ENCODE results near the gene NCAM2.

Gene NCAM2

DNA sequence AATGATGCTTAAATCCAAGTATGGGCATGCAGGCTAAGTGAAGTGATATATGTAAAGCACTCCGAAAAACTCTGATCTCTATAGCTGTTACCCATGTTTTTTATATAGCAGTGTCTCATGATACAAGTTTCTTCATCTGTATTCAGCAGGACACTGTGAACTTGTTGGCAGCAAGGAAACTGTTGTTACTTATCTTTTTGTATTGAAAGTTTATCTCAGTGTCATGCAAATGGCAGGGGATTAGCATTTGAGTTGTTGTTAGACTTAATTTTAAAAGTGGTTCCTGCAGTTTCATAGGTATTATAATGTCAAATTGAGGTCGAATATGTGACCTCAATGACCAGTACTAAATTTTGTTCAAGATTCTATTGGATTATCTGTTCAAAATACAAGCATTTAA, 47.9 kb downstream of the NCAM2 start:
- H3K4me3 ChIP-seq (ENCODE audit: low read depth, low read length): no peak overlapping the region
- ChIA-PET POLR2A (no interaction called here), CTCF (no interaction called here)
- H3K36me3 ChIP-seq (ENCODE audit: control insufficient read depth in 2 of 2, insufficient read depth in 1 of 2, low read length in 2 of 2): no peaks in the 10 kb centered on the region
- TF ChIP-seq ZNF561 (tag by site-specific recombination; IDR thresholded peaks at IDR 0.05; ENCODE audit: borderline replicate concordance) (no peak), ZNF596 (tag by site-specific recombination; IDR thresholded peaks at IDR 0.05) (no peak), OVOL3 (tag by site-specific recombination; IDR thresholded peaks at IDR 0.05) (no peak), ZNF37A (tag by site-specific recombination; IDR thresholded peaks at IDR 0.05) (no peak), ZNF10 (tag by site-specific recombination; IDR thresholded peaks at IDR 0.05) (no peak), ZBTB7A (tag by site-specific recombination; IDR thresholded peaks at IDR 0.05; ENCODE audit: low read depth) (no peak), HOXD13 (CRISPR knock-in tag; IDR thresholded peaks at IDR 0.05; ENCODE audit: borderline replicate concordance) (no peak), SCRT2 (tag by site-specific recombination; IDR thresholded peaks at IDR 0.05) (no peak), ZNF202 (tag by site-specific recombination; IDR thresholded peaks at IDR 0.05; ENCODE audit: borderline replicate concordance) (no peak), SALL2 (tag by site-specific recombination; IDR thresholded peaks at IDR 0.05; ENCODE audit: borderline replicate concordance) (no peak), KLF7 (tag by site-specific recombination; IDR thresholded peaks at IDR 0.05; ENCODE audit: borderline replicate concordance) (no peak), ZNF600 (tag by site-specific recombination; IDR thresholded peaks at IDR 0.05) (no peak), HOXC10 (CRISPR knock-in tag; IDR thresholded peaks at IDR 0.05) (no peak), ZNF664 (tag by site-specific recombination; IDR thresholded peaks at IDR 0.05) (no peak), ZNF548 (tag by site-specific recombination; IDR thresholded peaks at IDR 0.05) (no peak)
- TF ChIP-seq, protein P1, sequence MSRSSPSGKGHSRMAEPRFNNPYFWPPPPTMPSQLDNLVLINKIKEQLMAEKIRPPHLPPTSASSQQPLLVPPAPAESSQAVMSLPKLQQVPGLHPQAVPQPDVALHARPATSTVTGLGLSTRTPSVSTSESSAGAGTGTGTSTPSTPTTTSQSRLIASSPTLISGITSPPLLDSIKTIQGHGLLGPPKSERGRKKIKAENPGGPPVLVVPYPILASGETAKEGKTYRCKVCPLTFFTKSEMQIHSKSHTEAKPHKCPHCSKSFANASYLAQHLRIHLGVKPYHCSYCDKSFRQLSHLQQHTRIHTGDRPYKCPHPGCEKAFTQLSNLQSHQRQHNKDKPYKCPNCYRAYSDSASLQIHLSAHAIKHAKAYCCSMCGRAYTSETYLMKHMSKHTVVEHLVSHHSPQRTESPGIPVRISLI (tag by site-specific recombination; IDR thresholded peaks at IDR 0.05): no peak
- TF ChIP-seq, protein P2, sequence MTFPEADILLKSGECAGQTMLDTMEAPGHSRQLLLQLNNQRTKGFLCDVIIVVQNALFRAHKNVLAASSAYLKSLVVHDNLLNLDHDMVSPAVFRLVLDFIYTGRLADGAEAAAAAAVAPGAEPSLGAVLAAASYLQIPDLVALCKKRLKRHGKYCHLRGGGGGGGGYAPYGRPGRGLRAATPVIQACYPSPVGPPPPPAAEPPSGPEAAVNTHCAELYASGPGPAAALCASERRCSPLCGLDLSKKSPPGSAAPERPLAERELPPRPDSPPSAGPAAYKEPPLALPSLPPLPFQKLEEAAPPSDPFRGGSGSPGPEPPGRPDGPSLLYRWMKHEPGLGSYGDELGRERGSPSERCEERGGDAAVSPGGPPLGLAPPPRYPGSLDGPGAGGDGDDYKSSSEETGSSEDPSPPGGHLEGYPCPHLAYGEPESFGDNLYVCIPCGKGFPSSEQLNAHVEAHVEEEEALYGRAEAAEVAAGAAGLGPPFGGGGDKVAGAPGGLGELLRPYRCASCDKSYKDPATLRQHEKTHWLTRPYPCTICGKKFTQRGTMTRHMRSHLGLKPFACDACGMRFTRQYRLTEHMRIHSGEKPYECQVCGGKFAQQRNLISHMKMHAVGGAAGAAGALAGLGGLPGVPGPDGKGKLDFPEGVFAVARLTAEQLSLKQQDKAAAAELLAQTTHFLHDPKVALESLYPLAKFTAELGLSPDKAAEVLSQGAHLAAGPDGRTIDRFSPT (tag by site-specific recombination; IDR thresholded peaks at IDR 0.05): no peak
- H3K4me1 ChIP-seq (ENCODE audit: control insufficient read depth, insufficient read depth, low read length): no peaks in the 10 kb centered on the region
- no peaks in the 10 kb centered on the region for H3K9me3 ChIP-seq (ENCODE audit: control insufficient read depth, insufficient read depth, low read depth, low read length)
- no peak overlapping the region for H3K27ac ChIP-seq (ENCODE audit: extremely low read depth, low read depth, low read length)

DNA sequence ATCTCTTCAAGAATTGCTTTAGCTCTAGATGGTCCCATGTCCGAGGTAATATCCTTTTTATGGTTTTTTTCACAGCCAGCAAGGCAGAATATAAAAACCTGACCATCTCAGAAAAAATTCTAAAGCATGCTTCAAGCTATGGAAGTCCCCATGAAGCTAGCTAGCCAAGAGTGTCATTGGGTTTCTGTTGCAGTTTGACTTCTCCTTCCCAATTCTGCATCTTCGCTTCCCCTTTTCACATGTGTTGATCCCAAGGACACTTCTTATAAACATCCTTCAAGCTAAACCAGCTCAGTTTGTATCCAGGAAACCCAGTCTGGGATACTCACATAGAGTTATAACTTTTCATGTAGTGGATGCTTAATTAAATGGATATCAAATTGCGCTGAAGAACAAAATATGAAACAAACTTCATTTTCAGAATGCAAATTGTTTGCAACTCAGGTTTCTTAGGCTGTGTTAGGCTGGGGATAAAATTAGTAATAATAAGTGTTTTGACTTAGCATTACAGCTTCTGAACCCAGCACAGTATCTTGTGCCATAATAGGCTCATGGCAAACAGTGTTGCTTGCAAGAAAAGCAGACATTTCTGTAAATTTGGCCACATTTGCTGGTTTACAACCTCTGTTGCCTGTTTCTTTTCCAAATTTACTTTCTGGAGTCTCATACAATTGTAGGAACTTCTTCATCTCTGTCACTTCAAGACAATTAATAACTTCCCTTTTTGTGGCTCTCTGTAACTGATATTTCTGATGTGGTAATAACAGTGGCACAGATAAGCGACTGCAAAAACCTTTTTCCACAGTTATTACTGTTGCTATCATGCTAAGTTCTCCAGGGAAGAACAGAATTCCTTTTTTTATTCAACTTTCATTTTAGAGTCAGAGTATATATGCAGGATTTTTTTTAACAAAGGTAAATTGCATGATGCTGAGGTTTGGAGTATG, 53.2 kb downstream of the NCAM2 start:
- Histone ChIP-seq H3K9me3 (ENCODE audit: control insufficient read depth, insufficient read depth, low read depth, low read length) (no peaks in the 10 kb centered on the region), H3K27ac (ENCODE audit: extremely low read depth, low read depth, low read length) (no peak overlapping the region), H3K36me3 (ENCODE audit: control insufficient read depth in 2 of 2, insufficient read depth in 1 of 2, low read length in 2 of 2) (no peaks in the 10 kb centered on the region), H3K4me1 (ENCODE audit: control insufficient read depth, insufficient read depth, low read length) (no peaks in the 10 kb centered on the region), H3K4me3 (ENCODE audit: low read depth, low read length) (no peak overlapping the region)
- CTCF ChIA-PET: no interaction called here
- POLR2A ChIA-PET: no interaction called here
- TF ChIP-seq ZNF501 (tag by site-specific recombination; IDR thresholded peaks at IDR 0.05) (no peak), ZNF571 (tag by site-specific recombination; IDR thresholded peaks at IDR 0.05) (no peak), ZNF37A (tag by site-specific recombination; IDR thresholded peaks at IDR 0.05) (no peak), ZNF16 (tag by site-specific recombination; IDR thresholded peaks at IDR 0.05; ENCODE audit: low read depth) (no peak), WT1 (tag by site-specific recombination; IDR thresholded peaks at IDR 0.05) (no peak), HOXD13 (CRISPR knock-in tag; IDR thresholded peaks at IDR 0.05; ENCODE audit: borderline replicate concordance) (no peak)
- TF ChIP-seq, protein P3, sequence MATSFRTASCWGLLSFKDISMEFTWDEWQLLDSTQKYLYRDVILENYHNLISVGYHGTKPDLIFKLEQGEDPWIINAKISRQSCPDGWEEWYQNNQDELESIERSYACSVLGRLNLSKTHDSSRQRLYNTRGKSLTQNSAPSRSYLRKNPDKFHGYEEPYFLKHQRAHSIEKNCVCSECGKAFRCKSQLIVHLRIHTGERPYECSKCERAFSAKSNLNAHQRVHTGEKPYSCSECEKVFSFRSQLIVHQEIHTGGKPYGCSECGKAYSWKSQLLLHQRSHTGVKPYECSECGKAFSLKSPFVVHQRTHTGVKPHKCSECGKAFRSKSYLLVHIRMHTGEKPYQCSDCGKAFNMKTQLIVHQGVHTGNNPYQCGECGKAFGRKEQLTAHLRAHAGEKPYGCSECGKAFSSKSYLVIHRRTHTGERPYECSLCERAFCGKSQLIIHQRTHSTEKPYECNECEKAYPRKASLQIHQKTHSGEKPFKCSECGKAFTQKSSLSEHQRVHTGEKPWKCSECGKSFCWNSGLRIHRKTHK (tag by site-specific recombination; IDR thresholded peaks at IDR 0.05): no peak
- TF ChIP-seq, protein P4, sequence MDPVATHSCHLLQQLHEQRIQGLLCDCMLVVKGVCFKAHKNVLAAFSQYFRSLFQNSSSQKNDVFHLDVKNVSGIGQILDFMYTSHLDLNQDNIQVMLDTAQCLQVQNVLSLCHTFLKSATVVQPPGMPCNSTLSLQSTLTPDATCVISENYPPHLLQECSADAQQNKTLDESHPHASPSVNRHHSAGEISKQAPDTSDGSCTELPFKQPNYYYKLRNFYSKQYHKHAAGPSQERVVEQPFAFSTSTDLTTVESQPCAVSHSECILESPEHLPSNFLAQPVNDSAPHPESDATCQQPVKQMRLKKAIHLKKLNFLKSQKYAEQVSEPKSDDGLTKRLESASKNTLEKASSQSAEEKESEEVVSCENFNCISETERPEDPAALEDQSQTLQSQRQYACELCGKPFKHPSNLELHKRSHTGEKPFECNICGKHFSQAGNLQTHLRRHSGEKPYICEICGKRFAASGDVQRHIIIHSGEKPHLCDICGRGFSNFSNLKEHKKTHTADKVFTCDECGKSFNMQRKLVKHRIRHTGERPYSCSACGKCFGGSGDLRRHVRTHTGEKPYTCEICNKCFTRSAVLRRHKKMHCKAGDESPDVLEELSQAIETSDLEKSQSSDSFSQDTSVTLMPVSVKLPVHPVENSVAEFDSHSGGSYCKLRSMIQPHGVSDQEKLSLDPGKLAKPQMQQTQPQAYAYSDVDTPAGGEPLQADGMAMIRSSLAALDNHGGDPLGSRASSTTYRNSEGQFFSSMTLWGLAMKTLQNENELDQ (tag by site-specific recombination; IDR thresholded peaks at IDR 0.05; ENCODE audit: low read depth): no peak
- TF ChIP-seq, protein P5, sequence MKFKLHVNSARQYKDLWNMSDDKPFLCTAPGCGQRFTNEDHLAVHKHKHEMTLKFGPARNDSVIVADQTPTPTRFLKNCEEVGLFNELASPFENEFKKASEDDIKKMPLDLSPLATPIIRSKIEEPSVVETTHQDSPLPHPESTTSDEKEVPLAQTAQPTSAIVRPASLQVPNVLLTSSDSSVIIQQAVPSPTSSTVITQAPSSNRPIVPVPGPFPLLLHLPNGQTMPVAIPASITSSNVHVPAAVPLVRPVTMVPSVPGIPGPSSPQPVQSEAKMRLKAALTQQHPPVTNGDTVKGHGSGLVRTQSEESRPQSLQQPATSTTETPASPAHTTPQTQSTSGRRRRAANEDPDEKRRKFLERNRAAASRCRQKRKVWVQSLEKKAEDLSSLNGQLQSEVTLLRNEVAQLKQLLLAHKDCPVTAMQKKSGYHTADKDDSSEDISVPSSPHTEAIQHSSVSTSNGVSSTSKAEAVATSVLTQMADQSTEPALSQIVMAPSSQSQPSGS (tag by site-specific recombination; IDR thresholded peaks at IDR 0.05; ENCODE audit: low read depth): no peak
